Right lobe of liver (tissue), 6 donors: ENCODE results near the gene AAMP. TPM values are rescaled to one million over a fixed set of nuclear protein-coding genes. Genes with fewer than 3 reads are reported as not detected.

Experiments
- ATAC-seq, 4 donors: fragments of 200-7000 bp; cut with Tn5 transposase; one replicate each; pipeline ENCODE4 v1.9.1; 2020; ENCODE audit warnings: mild to moderate bottlenecking in 4 of 4, moderate library complexity in 4 of 4
- DNase-seq, 3 donors: peaks; one replicate each; pipeline ENCODE4 v3.0.0-alpha.2; 2020
- H3K27ac ChIP-seq, 3 donors: fragments of 200-600 bp; one replicate each; pipeline ENCODE4 v1.8.0; 2022
- H3K27me3 ChIP-seq, 2 donors: fragments of 200-600 bp; one replicate each; pipeline ENCODE4 v1.8.0; 2022
- H3K36me3 ChIP-seq, 4 donors: fragments of 200-600 bp; sonication (generic) in 1 of 4; one replicate each; pipeline versions ENCODE4 v1.5.1 to v1.8.0; 2017 to 2022; ENCODE audit warnings: control low read depth in 1 of 4
- H3K4me1 ChIP-seq, 4 donors: fragments of 200-600 bp; sonication (generic) in 1 of 4; one replicate each; pipeline versions ENCODE4 v1.5.1 to v1.8.0; 2017 to 2022; ENCODE audit warnings: control low read depth in 1 of 4
- H3K4me3 ChIP-seq, 3 donors: fragments of 200-600 bp; one replicate each; pipeline ENCODE4 v1.8.0; 2022
- H3K9me3 ChIP-seq, 4 donors: fragments of 200-600 bp; sonication (generic) in 1 of 4; one replicate each; pipeline versions ENCODE4 v1.5.1 to v1.8.0; 2017 to 2022; ENCODE audit warnings: control low read depth in 1 of 4
- POLR2A ChIP-seq: fragments of 450-650 bp; IDR thresholded peaks from one replicate; pipeline ENCODE4 v1.6.1; 2017; ENCODE audit warnings: antibody characterized with exemption, mild to moderate bottlenecking
- WGBS: methylation state at CpG from one replicate; pipeline ENCODE4 v1.1.6; 2018; ENCODE audit warnings: low coverage, low lambda C conversion rate; ENCODE audit not compliant: insufficient coverage; ENCODE audit errors: missing lambda C conversion rate; 5-methylcytosine and 5-hydroxymethylcytosine counted together
- intact Hi-C, 2 donors: fragments of 100-400 bp; cut with DNase I; formaldehyde crosslinking; loops; one replicate each; pipeline versions ENCODE4 v1.11.2 to v1.14.1; 2022
- total RNA-seq, 6 experiments: library from RNA; depleted of rRNA in 2 of 6; stranded (reverse); fragments of >200 nt in 2 of 6; fragmentation: NEBNext Ultra II Directional in 3 of 6; extraction: Animal tissue kit (Norgen Biotek cat#: 25700) in 3 of 6; gene quantifications; one replicate each; pipeline versions ENCODE4 v1.1.0 to v1.2.4, GENCODE V29; 2016 to 2023
- TF ChIP-seq, protein P1 (sequence below), 4 donors: fragments of 200-600 bp in 3 of 4; fragments of 450-650 bp in 1 of 4; IDR thresholded peaks; one replicate each; pipeline versions ENCODE4 v1.5.1 to v1.8.0; 2016 to 2022; ENCODE audit warnings: antibody characterized with exemption in 4 of 4, mild to moderate bottlenecking in 2 of 4
- donor health status: DM: no; HTN: yes; CAD: no.
- donor health status: DM: no; HTN: no; CAD: no.
- donor health status: DM: no; HTN: no; CAD: no.
- donor health status: DM: no; HTN: yes; CAD: no.
- donor health status: DM: no; HTN: yes; CAD: no.

AAMP gene
- total RNA-seq, 6 experiments from 2014 or later = 40.0 to 99.5 (median 45.2) TPM

DNA sequence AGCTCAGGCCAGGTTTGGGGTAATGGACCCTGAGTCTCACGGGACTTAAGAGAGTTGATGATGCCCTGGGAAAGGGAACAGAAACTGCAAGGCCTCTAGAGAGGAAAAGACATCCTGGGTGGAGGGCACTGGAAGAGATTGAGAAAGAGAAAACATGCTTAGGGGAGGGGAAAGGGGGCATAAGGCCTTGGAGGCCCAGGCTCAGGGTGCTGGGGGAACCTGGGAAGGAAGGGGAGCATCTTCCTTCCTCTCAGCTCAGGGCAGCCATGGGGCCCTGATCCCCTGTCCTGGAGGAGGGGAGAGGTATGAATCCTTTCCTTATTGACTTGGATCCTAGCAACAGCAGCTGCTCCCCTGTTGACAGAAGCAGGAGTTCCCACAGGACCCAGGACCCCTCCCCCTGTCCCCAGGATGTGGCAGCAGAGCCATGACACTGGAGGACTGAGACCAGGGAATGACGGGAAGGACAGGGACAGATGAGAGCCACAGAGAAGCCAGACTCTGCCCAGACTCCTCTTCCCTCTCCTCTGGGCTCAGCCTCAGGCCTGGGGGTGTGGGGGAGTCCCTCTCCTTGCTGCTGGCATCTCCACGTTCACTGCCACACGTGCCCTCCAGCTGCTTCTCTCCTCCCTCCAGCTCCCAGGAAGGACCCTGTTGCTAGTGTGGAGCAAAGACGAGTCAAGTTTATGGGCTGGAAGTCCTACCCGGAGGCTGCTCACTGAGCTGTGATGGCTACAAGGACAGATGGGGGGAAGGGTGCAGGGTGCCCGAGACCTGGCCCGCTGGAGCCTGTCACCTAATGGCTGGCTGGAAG lies 8.3 kb downstream of the AAMP start:
- DNase-seq = peak in 1 of 3 donors; percentile 36
- no peak for TF ChIP-seq POLR2A
- TF ChIP-seq, protein P1, sequence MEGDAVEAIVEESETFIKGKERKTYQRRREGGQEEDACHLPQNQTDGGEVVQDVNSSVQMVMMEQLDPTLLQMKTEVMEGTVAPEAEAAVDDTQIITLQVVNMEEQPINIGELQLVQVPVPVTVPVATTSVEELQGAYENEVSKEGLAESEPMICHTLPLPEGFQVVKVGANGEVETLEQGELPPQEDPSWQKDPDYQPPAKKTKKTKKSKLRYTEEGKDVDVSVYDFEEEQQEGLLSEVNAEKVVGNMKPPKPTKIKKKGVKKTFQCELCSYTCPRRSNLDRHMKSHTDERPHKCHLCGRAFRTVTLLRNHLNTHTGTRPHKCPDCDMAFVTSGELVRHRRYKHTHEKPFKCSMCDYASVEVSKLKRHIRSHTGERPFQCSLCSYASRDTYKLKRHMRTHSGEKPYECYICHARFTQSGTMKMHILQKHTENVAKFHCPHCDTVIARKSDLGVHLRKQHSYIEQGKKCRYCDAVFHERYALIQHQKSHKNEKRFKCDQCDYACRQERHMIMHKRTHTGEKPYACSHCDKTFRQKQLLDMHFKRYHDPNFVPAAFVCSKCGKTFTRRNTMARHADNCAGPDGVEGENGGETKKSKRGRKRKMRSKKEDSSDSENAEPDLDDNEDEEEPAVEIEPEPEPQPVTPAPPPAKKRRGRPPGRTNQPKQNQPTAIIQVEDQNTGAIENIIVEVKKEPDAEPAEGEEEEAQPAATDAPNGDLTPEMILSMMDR (IDR thresholded peaks at IDR 0.05) = no peak
- intact Hi-C loops = no loop called here
- H3K36me3 ChIP-seq = peaks cover 0 to 35% (median 2%) of the 10 kb centered on the region in 4 donors
- peaks cover 0 to 16% (median 6%) of the 10 kb centered on the region in 4 donors for H3K4me1 ChIP-seq
- peak in 1 of 4 donors; percentile 4 for ATAC-seq
- H3K27me3 ChIP-seq = no peaks in the 10 kb centered on the region
- no peak overlapping the region for H3K4me3 ChIP-seq
- no peaks in the 10 kb centered on the region for H3K9me3 ChIP-seq
- 70% methylated on average over 2 of the region's 8 CpGs for WGBS
- H3K27ac ChIP-seq = peak overlapping the region in 1 of 3 donors; percentile 38

DNA sequence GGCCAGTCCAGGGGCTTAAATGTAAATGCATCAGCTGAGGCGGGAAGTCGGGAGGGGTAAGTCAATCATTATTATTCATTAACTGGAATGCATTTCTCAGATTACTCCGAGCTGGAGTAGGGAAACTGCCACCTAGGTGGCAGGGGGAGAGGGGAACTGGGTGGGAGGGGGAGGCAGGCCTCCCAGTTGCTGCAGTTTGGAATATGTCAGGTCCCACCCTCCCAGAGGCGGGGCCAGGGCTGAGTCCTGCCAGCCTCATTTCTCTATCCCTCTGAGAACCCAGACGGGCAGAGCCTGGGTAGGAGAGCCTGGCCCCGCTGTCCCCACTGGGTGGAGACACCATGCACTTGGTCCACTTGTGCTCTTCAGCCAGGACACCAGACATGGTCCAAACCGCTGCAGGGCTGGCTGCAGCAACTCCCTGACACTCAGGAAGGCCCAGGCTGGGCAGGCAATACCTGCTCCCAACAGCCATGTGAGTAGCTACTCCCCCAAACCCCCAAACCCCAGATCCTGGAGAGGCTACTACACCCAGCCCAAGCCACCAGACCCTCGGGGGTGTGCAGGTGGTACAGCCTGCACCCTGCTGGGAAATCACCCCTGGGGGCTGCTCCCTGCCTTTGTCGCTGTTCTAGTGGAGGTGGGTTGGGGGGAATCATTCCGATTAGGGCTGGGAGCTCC lies 9.1 kb downstream of the AAMP start, which contains the start of gene GPBAR1:
Gene GPBAR1, plus strand, starts transcription at position 274 of the 681 bp plus-strand sequence. CDS start 1,710 bp downstream, outside the sequence.
- intact Hi-C loops = no loop called here
- peak within 1 kb of the TSS; percentile 15 to 78 (median 51) for H3K27ac ChIP-seq
- WGBS = 55% methylated on average over 4 of the region's 10 CpGs
- H3K4me1 ChIP-seq = peaks cover 0 to 16% (median 6%) of the 10 kb centered on the region in 4 donors
- H3K27me3 ChIP-seq = no peaks in the 10 kb centered on the region
- ATAC-seq = peak; percentile 12 to 41 (median 34)
- peak in 1 of 3 donors; percentile 63 for DNase-seq
- TF ChIP-seq POLR2A = no peak
- no peak within 1 kb of the TSS for H3K4me3 ChIP-seq
- no peaks in the 10 kb centered on the region for H3K9me3 ChIP-seq
- peaks cover 0 to 30% (median 2%) of the 10 kb centered on the region in 4 donors for H3K36me3 ChIP-seq

GRCh38 chr2:218260166-218260565 lies 9.8 kb downstream of the AAMP start:
- H3K27ac ChIP-seq = peak overlapping the region in 2 of 3 donors; percentile 15 to 78
- no peak for TF ChIP-seq POLR2A
- TF ChIP-seq, protein P1 (IDR thresholded peaks at IDR 0.05) = no peak
- intact Hi-C loops = no loop called here
- peaks cover 0 to 30% (median 6%) of the 10 kb centered on the region in 4 donors for H3K36me3 ChIP-seq
- peaks cover 0 to 13% (median 5%) of the 10 kb centered on the region in 4 donors for H3K4me1 ChIP-seq
- no peak overlapping the region for H3K4me3 ChIP-seq
- no peaks in the 10 kb centered on the region for H3K9me3 ChIP-seq
- 80% methylated on average over 5 of the region's 5 CpGs for WGBS
- no peak for ATAC-seq
- no peaks in the 10 kb centered on the region for H3K27me3 ChIP-seq
- DNase-seq = peak in 1 of 3 donors; percentile 15

- peak in 1 of 3 donors; percentile 48 for DNase-seq
- peaks cover 0 to 5% (median under 1%) of the 10 kb centered on the region in 4 donors for H3K4me1 ChIP-seq
- no peaks in the 10 kb centered on the region for H3K9me3 ChIP-seq
- peak; percentile 28 to 61 (median 50) for ATAC-seq
- no peak overlapping the region for H3K4me3 ChIP-seq
- 84% methylated on average over 3 of the region's 15 CpGs for WGBS
- H3K36me3 ChIP-seq = peaks cover 0 to 30% (median 11%) of the 10 kb centered on the region in 4 donors
- intact Hi-C loops = no loop called here
- H3K27me3 ChIP-seq = no peaks in the 10 kb centered on the region
- TF ChIP-seq POLR2A = peak; percentile 9
- TF ChIP-seq, protein P1 (IDR thresholded peaks at IDR 0.05) = no peak
- H3K27ac ChIP-seq = peak overlapping the region; percentile 8 to 78 (median 51)
Observed at GRCh38 chr2:218259099-218259961, 10.6 kb downstream of the AAMP start.
